HCT116 (cell line): ENCODE results near the gene DPH5.

Experiments
- CEBPB ChIP-seq: IDR thresholded peaks from 2 replicates; pipeline ENCODE4 v1.6.1; 2012; ENCODE audit warnings: low read depth
- CTCF ChIP-seq, 3 experiments: fragments of 200-600 bp in 1 of 3; sonication (generic) in 1 of 3; IDR thresholded peaks in 2 of 3; conservative IDR thresholded peaks in 1 of 3; 2 replicates each; pipeline ENCODE4 v1.5.1; 2012 to 2017; ENCODE audit warnings: low read depth in 2 of 3, low read length in 2 of 3, antibody characterized with exemption in 1 of 3, borderline replicate concordance in 1 of 3, control low read depth in 1 of 3, mild to moderate bottlenecking in 1 of 3, mixed read lengths in 1 of 3, mixed run types in 1 of 3, moderate library complexity in 1 of 3; ENCODE audit not compliant: insufficient read depth in 1 of 3
- EGR1 ChIP-seq: IDR thresholded peaks from 2 replicates; pipeline ENCODE4 v1.6.1; 2012; ENCODE audit warnings: low read depth
- EZH2 ChIP-seq: fragments of 200-600 bp; sonication (generic); IDR thresholded peaks from 2 replicates; pipeline ENCODE4 v1.6.1; 2017; ENCODE audit warnings: antibody characterized with exemption, mixed run types
- POLR2A ChIP-seq: IDR thresholded peaks from 2 replicates; pipeline ENCODE4 v1.7.0; 2011; ENCODE audit warnings: borderline replicate concordance; ENCODE audit not compliant: insufficient read depth, insufficient read length; ENCODE audit errors: extremely low read depth
- RAD21 ChIP-seq: IDR thresholded peaks from 2 replicates; pipeline ENCODE4 v1.6.1; 2012; ENCODE audit warnings: low read depth, mild to moderate bottlenecking

- TF ChIP-seq CTCF (IDR thresholded peaks at IDR 0.05 in 2 of 3, conservative IDR thresholded peaks at IDR 0.05 in 1 of 3; ENCODE audit: borderline replicate concordance in 1 of 3, insufficient read depth in 1 of 3, low read depth in 2 of 3, low read length in 2 of 3): no peak
- no peak for TF ChIP-seq CEBPB
- no peak for TF ChIP-seq RAD21
- TF ChIP-seq POLR2A: no peak
- TF ChIP-seq EZH2: no peak
- no peak for TF ChIP-seq EGR1
These were observed 23.0 kb downstream of the DPH5 start for GRCh38 chr1:101002551-101002950.
